GM12873 (cell line): ENCODE results near the gene TAS2R30.

ENCODE experiments used
- CTCF ChIP-seq: IDR thresholded peaks from 2 replicates; pipeline ENCODE4 v1.5.1; 2012; ENCODE audit warnings: low read depth, mild to moderate bottlenecking, moderate library complexity, low read length, control low read depth; ENCODE audit not compliant: insufficient read depth; ENCODE audit errors: missing control alignments

TAS2R30 gene

GRCh38 chr12:11170810-11171144, 36.3 kb upstream of the TAS2R30 start:
- no peak for TF ChIP-seq CTCF

GRCh38 chr12:11166300-11166699, 31.9 kb upstream of the TAS2R30 start:
- TF ChIP-seq CTCF = no peak

- no peak for TF ChIP-seq CTCF
Measured at GRCh38 chr12:11164384-11164783, 29.9 kb upstream of the TAS2R30 start.

- no peak for TF ChIP-seq CTCF
Measured at GRCh38 chr12:11162502-11162901, 28.1 kb upstream of the TAS2R30 start.

- TF ChIP-seq CTCF = no peak
Measured at GRCh38 chr12:11158885-11159444, 24.5 kb upstream of the TAS2R30 start.

GRCh38 chr12:11154400-11154925, 20.0 kb upstream of the TAS2R30 start:
- no peak for TF ChIP-seq CTCF

- TF ChIP-seq CTCF = no peak
Measured at GRCh38 chr12:11152725-11153124, 18.3 kb upstream of the TAS2R30 start.
